HepG2 (cell line): ENCODE results near the gene RBM47. TPM values are rescaled to one million over a fixed set of nuclear protein-coding genes. Genes with fewer than 3 reads are reported as not detected.

Experiments
- ADNP ChIP-seq: sonication (generic); formaldehyde crosslinking; IDR thresholded peaks from 2 replicates; pipeline ENCODE4 v1.4.0; 2020; ENCODE audit warnings: missing genetic modification reagents
- ATF4 ChIP-seq, 2 experiments: fragments of 450-650 bp in 1 of 2; sonication (generic) in 1 of 2; formaldehyde crosslinking; IDR thresholded peaks; 2 replicates each; pipeline versions ENCODE4 v1.5.0 to v1.8.0; 2020 to 2022; ENCODE audit warnings: mild to moderate bottlenecking in 1 of 2, missing genetic modification reagents in 1 of 2
- DNMT3B ChIP-seq: conservative IDR thresholded peaks from 2 replicates; pipeline ENCODE4 v1.6.1; 2016; ENCODE audit warnings: missing biosample characterization, control low read depth
- EHMT2 ChIP-seq: fragments of 200-600 bp; sonication (generic); IDR thresholded peaks from 2 replicates; pipeline ENCODE4 v1.7.0; 2017; ENCODE audit warnings: antibody characterized with exemption, low read depth, low read length, borderline replicate concordance
- GLI4 ChIP-seq: sonication (generic); formaldehyde crosslinking; IDR thresholded peaks from 2 replicates; pipeline ENCODE4 v1.5.1; 2020; ENCODE audit warnings: missing genetic modification reagents, mild to moderate bottlenecking, moderate library complexity, borderline replicate concordance
- HMGXB3 ChIP-seq: sonication (generic); formaldehyde crosslinking; IDR thresholded peaks from 2 replicates; pipeline ENCODE4 v1.4.0; 2020; ENCODE audit warnings: missing genetic modification reagents, borderline replicate concordance
- NR2F2 ChIP-seq: IDR thresholded peaks from 2 replicates; pipeline ENCODE4 v1.6.1; 2012; ENCODE audit warnings: low read depth, inconsistent platforms, borderline replicate concordance
- PLRG1 ChIP-seq: fragments of 450-650 bp; conservative IDR thresholded peaks from 2 replicates; pipeline ENCODE4 v1.6.1; 2016
- SSRP1 ChIP-seq: IDR thresholded peaks from 2 replicates; pipeline ENCODE4 v1.6.1; 2016; ENCODE audit warnings: control low read depth
- THAP9 ChIP-seq: sonication (generic); formaldehyde crosslinking; IDR thresholded peaks from 2 replicates; pipeline ENCODE4; 2020; ENCODE audit warnings: missing genetic modification reagents, mild to moderate bottlenecking, borderline replicate concordance
- ZBTB1 ChIP-seq: sonication (generic); formaldehyde crosslinking; IDR thresholded peaks from 2 replicates; pipeline ENCODE4 v1.4.0; 2020; ENCODE audit warnings: missing genetic modification reagents, borderline replicate concordance
- ZKSCAN1 ChIP-seq: fragments of 150-350 bp; IDR thresholded peaks from 2 replicates; pipeline ENCODE4 v1.6.1; 2014; ENCODE audit warnings: low read length
- ZNF292 ChIP-seq: sonication (generic); formaldehyde crosslinking; IDR thresholded peaks from 2 replicates; pipeline ENCODE4 v1.8.1; 2022; ENCODE audit warnings: mild to moderate bottlenecking, low read depth, missing genetic modification reagents, borderline replicate concordance
- ZNF772 ChIP-seq: sonication (generic); formaldehyde crosslinking; IDR thresholded peaks from 2 replicates; pipeline ENCODE4 v1.5.0; 2020; ENCODE audit warnings: mild to moderate bottlenecking, missing genetic modification reagents
- ZNF878 ChIP-seq: sonication (generic); formaldehyde crosslinking; IDR thresholded peaks from 2 replicates; pipeline ENCODE4 v1.8.1; 2023; ENCODE audit warnings: mild to moderate bottlenecking, missing genetic modification reagents, moderate library complexity
- polyA plus RNA-seq, 8 experiments: library from polyadenylated mRNA; depleted of rRNA in 3 of 8; stranded (reverse) in 7 of 8; unstranded in 1 of 8; fragments of >200 nt; fragmentation: Illumina TruSeq in 4 of 8; extraction: Trizol in 4 of 8; gene quantifications; 2 replicates each; pipeline versions ENCODE4 v1.2.1 to v1.2.3, GENCODE V29; 2011 to 2016; ENCODE audit warnings: low read depth in 4 of 8, missing spikeins in 1 of 8, mixed read lengths in 1 of 8; ENCODE audit not compliant: insufficient read depth in 1 of 8
- total RNA-seq, 5 experiments: library from RNA; depleted of rRNA; stranded (reverse); fragments of >200 nt; fragmentation: Illumina TruSeq; extraction: Trizol; gene quantifications; 2 replicates each; pipeline ENCODE4 v1.2.3, GENCODE V29; 2016; ENCODE audit warnings: low read depth in 1 of 5
- TF ChIP-seq, protein P1 (sequence below): sonication (generic); formaldehyde crosslinking; IDR thresholded peaks from 2 replicates; pipeline ENCODE4 v1.5.0; 2020; ENCODE audit warnings: mild to moderate bottlenecking, missing genetic modification reagents
- TF ChIP-seq, protein P2 (sequence below): sonication (generic); formaldehyde crosslinking; IDR thresholded peaks from 2 replicates; pipeline ENCODE4 v1.5.1; 2020; ENCODE audit warnings: missing genetic modification reagents, mild to moderate bottlenecking, borderline replicate concordance

Gene RBM47
- total and polyA plus RNA-seq, 2 of the 13 experiments (the other 11 are each of a cell fraction or from before 2014, with no cell fraction given), result 1.2 to 2.5 TPM

- no peak for TF ChIP-seq ATF4 (CRISPR knock-in tag; IDR thresholded peaks at IDR 0.05)
- TF ChIP-seq ADNP, result no peak
- TF ChIP-seq ZNF878, result no peak
- TF ChIP-seq PLRG1, result no peak
- TF ChIP-seq ZNF772 (CRISPR knock-in tag), result no peak
- no peak for TF ChIP-seq ZKSCAN1
- no peak for TF ChIP-seq DNMT3B (CRISPR knock-in tag)
- no peak for TF ChIP-seq SSRP1
- no peak for TF ChIP-seq HMGXB3 (CRISPR knock-in tag)
- TF ChIP-seq THAP9 (CRISPR knock-in tag), result peak; percentile 54; the same call in 1 of the 2 replicates
- TF ChIP-seq ZNF292 (CRISPR knock-in tag), result no peak
- no peak for TF ChIP-seq NR2F2
- no peak for TF ChIP-seq GLI4 (CRISPR knock-in tag)
- TF ChIP-seq, protein P1, sequence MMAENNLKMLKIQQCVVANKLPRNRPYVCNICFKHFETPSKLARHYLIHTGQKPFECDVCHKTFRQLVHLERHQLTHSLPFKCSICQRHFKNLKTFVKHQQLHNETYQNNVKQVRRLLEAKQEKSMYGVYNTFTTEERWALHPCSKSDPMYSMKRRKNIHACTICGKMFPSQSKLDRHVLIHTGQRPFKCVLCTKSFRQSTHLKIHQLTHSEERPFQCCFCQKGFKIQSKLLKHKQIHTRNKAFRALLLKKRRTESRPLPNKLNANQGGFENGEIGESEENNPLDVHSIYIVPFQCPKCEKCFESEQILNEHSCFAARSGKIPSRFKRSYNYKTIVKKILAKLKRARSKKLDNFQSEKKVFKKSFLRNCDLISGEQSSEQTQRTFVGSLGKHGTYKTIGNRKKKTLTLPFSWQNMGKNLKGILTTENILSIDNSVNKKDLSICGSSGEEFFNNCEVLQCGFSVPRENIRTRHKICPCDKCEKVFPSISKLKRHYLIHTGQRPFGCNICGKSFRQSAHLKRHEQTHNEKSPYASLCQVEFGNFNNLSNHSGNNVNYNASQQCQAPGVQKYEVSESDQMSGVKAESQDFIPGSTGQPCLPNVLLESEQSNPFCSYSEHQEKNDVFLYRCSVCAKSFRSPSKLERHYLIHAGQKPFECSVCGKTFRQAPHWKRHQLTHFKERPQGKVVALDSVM (CRISPR knock-in tag), result no peak
- TF ChIP-seq, protein P2, sequence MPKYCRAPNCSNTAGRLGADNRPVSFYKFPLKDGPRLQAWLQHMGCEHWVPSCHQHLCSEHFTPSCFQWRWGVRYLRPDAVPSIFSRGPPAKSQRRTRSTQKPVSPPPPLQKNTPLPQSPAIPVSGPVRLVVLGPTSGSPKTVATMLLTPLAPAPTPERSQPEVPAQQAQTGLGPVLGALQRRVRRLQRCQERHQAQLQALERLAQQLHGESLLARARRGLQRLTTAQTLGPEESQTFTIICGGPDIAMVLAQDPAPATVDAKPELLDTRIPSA (CRISPR knock-in tag), result no peak
- TF ChIP-seq ZBTB1 (CRISPR knock-in tag), result no peak
- no peak for TF ChIP-seq EHMT2
Observed at GRCh38 chr4:40419231-40419912, 210.3 kb downstream of the RBM47 start (continued).
